DND-41 (cell line): ENCODE data around the gene S100A7.
"Not testable (repeated sequence)": the region's sequence is repeated elsewhere in the genome, so short reads cannot be mapped to it uniquely, and the experiment has no call there.

Experiments used
- ATAC-seq: fragments of 200-7000 bp; cut with Tn5 transposase; 3 replicates; pipeline ENCODE4 v1.9.1; 2021; ENCODE audit warnings: low read depth; ENCODE audit not compliant: insufficient read depth
- DNase-seq: peaks from one replicate; pipeline ENCODE4 v3.0.0-alpha.2; 2020
- H2AFZ ChIP-seq: 2 replicates; pipeline ENCODE4 v1.6.0; 2012; ENCODE audit warnings: low read depth, low read length
- H3K27ac ChIP-seq: 2 replicates; pipeline ENCODE4 v1.5.1; 2012; ENCODE audit warnings: low read length, inconsistent platforms
- H3K27me3 ChIP-seq: fragments of 200-600 bp; sonication (generic); 2 replicates; pipeline ENCODE4 v1.6.0; 2012; ENCODE audit warnings: low read length, mild to moderate bottlenecking, inconsistent platforms; ENCODE audit not compliant: insufficient read depth, poor library complexity
- H3K36me3 ChIP-seq: 2 replicates; pipeline ENCODE4 v1.5.1; 2012; ENCODE audit warnings: low read length, inconsistent platforms; ENCODE audit not compliant: insufficient read depth
- H3K4me1 ChIP-seq: 2 replicates; pipeline ENCODE4 v1.5.1; 2012; ENCODE audit warnings: mild to moderate bottlenecking, low read length; ENCODE audit not compliant: insufficient read depth
- H3K4me2 ChIP-seq: 2 replicates; pipeline ENCODE4 v1.6.0; 2012; ENCODE audit warnings: mild to moderate bottlenecking, moderate library complexity, low read length, inconsistent platforms; ENCODE audit not compliant: insufficient read depth
- H3K4me3 ChIP-seq, 2 experiments: fragments of 200-600 bp in 1 of 2; shearing (Covaris generic) in 1 of 2; 2 replicates each; pipeline ENCODE4 v1.5.1; 2012 to 2016; ENCODE audit warnings: inconsistent platforms in 2 of 2, low read length in 2 of 2, mild to moderate bottlenecking in 2 of 2, low read depth in 1 of 2, moderate library complexity in 1 of 2
- H3K79me2 ChIP-seq: 2 replicates; pipeline ENCODE4 v1.6.0; 2012; ENCODE audit warnings: low read length, inconsistent platforms; ENCODE audit not compliant: insufficient read depth
- H3K9ac ChIP-seq: 2 replicates; pipeline ENCODE4 v1.6.0; 2012; ENCODE audit warnings: low read depth, mild to moderate bottlenecking, inconsistent platforms, low read length, moderate library complexity
- H3K9me3 ChIP-seq: 2 replicates; pipeline ENCODE4 v1.5.1; 2012; ENCODE audit warnings: low read length, moderate library complexity, mild to moderate bottlenecking, inconsistent platforms; ENCODE audit not compliant: insufficient read depth, severe bottlenecking
- H4K20me1 ChIP-seq: 2 replicates; pipeline ENCODE4 v1.6.0; 2012; ENCODE audit warnings: low read length; ENCODE audit not compliant: insufficient read depth
- CTCF ChIP-seq: IDR thresholded peaks from 2 replicates; pipeline ENCODE4 v1.5.1; 2012; ENCODE audit warnings: borderline replicate concordance, low read length, moderate library complexity, mild to moderate bottlenecking; ENCODE audit not compliant: poor library complexity, severe bottlenecking; ENCODE audit errors: extremely low read depth
- EZH2 ChIP-seq: IDR thresholded peaks from 3 replicates; pipeline ENCODE4 v1.6.1; 2012; ENCODE audit warnings: borderline replicate concordance, low read depth, mild to moderate bottlenecking, moderate library complexity, low read length, inconsistent platforms; ENCODE audit not compliant: severe bottlenecking

Gene S100A7

GRCh38 chr1:153470707-153471106 is 10.3 kb upstream of the S100A7 start:
- Histone ChIP-seq H3K9me3 (peaks cover 19% of the 10 kb centered on the region), H3K4me1 (no peaks in the 10 kb centered on the region), H3K4me3 (no peak overlapping the region), H3K27ac (no peak overlapping the region), H3K27me3 (peaks cover 2% of the 10 kb centered on the region), H3K79me2 (no peaks in the 10 kb centered on the region), H3K36me3 (no peaks in the 10 kb centered on the region), H3K4me2 (no peak overlapping the region), H2AFZ (no peak overlapping the region), H3K9ac (no peak overlapping the region), H4K20me1 (no peaks in the 10 kb centered on the region)
- TF ChIP-seq CTCF (no peak), EZH2 (no peak)
- DNase-seq (no peak), ATAC-seq (no peak)

DNA sequence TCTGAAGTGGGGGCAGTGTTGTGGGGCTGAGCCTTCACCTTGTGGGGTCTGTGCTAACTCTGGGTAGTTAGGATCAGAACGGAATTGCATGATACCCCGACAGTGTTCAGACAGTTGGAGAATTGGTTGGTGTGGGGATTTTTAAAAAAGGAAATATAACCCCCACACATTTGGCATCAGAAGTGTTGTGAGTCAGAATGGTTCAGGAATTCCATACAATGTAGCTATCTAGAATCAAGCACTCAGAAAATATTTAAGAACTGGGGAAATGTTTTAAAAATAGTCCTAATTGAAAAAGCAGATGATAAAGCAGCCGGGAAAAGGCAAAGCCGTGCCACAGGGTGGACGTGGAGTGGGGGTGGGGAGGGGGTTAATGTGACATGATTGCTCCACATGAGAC is 6.5 kb upstream of the S100A7 start:
- no peaks in the 10 kb centered on the region for H3K4me1 ChIP-seq

DNA sequence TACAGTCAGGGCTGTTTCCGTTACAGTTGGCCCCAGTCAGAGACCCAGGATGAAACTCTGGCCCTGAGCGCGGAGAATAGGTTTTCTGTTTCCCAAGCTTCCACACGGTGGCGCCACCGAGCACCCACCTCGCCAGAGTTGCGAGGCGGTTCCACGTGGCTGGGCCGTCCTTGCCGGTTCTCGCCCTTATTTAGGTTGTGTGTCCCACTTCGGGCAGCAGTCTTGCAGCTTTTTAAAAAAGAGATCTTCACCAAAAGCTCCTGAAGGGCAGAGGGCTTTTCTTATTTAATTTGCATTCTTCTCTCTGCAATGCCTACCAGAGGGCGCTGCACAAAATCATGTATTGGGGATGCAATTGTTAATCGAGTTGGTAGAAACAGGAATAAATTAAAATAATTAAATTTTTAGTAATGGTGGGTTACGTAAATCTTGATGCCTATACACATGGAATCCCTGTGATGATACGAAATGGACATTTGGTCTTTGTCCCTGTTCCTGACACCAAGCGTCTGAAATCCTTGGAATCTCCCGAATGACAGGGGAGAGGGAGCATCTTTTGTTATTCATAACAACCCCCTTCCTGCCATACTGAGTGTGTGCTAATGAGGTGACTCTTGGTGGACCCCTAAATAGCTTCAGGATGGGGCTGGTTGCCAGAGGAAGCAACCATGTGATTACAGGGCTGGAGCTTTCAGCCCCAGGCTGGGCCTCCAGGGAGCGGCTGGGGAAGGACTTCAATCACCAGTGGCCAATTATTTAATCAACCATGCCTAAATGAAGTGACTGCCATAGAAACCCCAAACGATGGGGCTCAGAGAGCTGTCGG is 5.6 kb upstream of the S100A7 start:
- no peaks in the 10 kb centered on the region for H4K20me1 ChIP-seq
- no peaks in the 10 kb centered on the region for H3K9me3 ChIP-seq
- peak; percentile 18 for DNase-seq
- no peaks in the 10 kb centered on the region for H3K36me3 ChIP-seq
- no peaks in the 10 kb centered on the region for H3K79me2 ChIP-seq
- no peak overlapping the region for H3K27ac ChIP-seq
- no peak for ATAC-seq
- H3K4me1 ChIP-seq = no peaks in the 10 kb centered on the region
- H3K9ac ChIP-seq = no peak overlapping the region
- no peak overlapping the region for H3K4me2 ChIP-seq
- no peak overlapping the region for H2AFZ ChIP-seq
- H3K4me3 ChIP-seq = no peak overlapping the region
- peaks cover 2% of the 10 kb centered on the region for H3K27me3 ChIP-seq
- TF ChIP-seq CTCF (peak; percentile 64), EZH2 (no peak)

More for the DNA sequence above, 6.5 kb upstream of the S100A7 start:
- Histone ChIP-seq H2AFZ (no peak overlapping the region), H4K20me1 (no peaks in the 10 kb centered on the region), H3K36me3 (no peaks in the 10 kb centered on the region), H3K4me2 (no peak overlapping the region), H3K27ac (no peak overlapping the region), H3K4me3 (no peak overlapping the region), H3K79me2 (no peaks in the 10 kb centered on the region), H3K27me3 (peaks cover 2% of the 10 kb centered on the region), H3K9me3 (peaks cover 7% of the 10 kb centered on the region), H3K9ac (no peak overlapping the region)
- ATAC-seq (no peak), DNase-seq (no peak)
- no peak for TF ChIP-seq EZH2
- TF ChIP-seq CTCF = no peak

DNA sequence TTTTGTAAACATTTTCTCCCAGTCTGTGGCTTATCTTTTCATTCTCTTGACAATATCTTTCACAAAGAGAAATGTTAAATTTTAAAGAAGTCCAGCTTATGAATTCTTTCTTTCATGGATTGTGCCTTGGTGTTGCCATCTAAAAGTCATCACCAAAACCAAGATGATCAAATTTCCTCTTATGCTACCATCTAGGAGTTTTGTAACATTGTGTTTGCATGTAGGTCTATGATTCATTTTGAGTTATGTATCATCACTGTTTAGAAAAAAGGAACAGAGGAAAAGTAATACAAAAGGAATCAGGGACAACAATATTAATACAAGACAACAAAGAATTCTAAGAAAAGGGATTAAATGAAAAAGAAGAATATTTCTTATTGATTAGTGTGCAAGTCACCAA is 2.3 kb upstream of the S100A7 start:
- H3K27me3 ChIP-seq, H3K4me1 ChIP-seq, H3K36me3 ChIP-seq, H3K9me3 ChIP-seq, H4K20me1 ChIP-seq, H3K9ac ChIP-seq, H3K79me2 ChIP-seq, H3K4me3 ChIP-seq, H3K27ac ChIP-seq, DNase-seq, ATAC-seq, H3K4me2 ChIP-seq, H2AFZ ChIP-seq: not testable (repeated sequence)
